GM21381 (cell line): ENCODE results near the gene GLIS1.

ENCODE experiments used
- ATAC-seq: cut with Tn5 transposase; IDR thresholded peaks from one replicate; pipeline ENCODE4 v1.9.1; 2021; ENCODE audit warnings: mild to moderate bottlenecking, moderate library complexity; ENCODE audit not compliant: unreplicated experiment

Gene GLIS1

DNA sequence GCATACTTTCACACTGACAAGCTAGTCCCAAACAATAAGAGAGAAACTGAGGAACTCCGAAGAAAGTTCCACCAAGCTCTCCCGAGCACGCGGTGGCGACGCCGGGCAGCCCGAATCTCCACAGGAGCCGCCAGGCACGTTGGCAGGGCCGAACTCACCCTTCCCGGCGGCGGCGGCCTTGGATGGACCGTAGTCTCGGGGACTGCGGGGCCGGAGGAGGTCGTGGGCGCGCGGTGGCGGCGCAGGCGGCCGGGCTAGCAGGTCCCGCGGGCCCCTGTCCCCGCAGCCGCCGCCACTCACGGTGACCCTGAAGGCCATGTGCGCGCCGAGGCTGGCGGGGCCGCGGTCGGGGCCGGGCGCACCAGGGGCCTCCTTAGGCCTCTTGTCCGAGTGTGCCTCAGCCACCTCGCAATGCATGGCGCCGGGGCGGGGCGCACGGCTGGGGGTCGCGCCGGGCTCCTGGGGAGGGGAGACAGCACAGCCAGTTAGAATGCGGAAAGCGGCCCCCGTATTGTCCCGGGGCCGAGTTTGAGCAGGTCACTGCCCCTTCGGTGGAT is 1.2 kb downstream of the GLIS1 start:
- ATAC-seq = no peak

DNA sequence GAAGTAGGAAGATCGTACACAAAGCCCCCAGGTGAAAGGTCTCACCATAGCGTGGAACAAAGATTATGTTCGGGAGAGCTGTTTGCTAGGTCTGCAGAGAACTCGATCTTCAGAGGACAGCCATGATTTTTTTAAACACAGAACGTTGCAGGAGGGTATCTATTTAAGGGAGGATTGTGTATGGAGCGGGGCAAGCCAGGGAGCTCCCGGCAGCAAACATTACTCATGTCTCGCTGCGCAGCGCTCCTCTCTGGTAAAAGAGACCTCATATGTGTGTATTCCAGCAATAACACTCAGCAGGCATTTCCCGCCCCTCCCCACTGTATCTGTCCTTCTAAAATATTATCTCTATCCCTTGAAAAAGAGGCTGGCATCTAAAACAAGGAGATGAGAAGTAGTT is 2.7 kb downstream of the GLIS1 start:
- ATAC-seq = no peak

- ATAC-seq = no peak
Observed at GRCh38 chr1:53735681-53736080, 3.3 kb downstream of the GLIS1 start.

- ATAC-seq = no peak
Observed at GRCh38 chr1:53735261-53735660, 3.7 kb downstream of the GLIS1 start.

- ATAC-seq = no peak
Observed at GRCh38 chr1:53734650-53735211, 4.2 kb downstream of the GLIS1 start.

DNA sequence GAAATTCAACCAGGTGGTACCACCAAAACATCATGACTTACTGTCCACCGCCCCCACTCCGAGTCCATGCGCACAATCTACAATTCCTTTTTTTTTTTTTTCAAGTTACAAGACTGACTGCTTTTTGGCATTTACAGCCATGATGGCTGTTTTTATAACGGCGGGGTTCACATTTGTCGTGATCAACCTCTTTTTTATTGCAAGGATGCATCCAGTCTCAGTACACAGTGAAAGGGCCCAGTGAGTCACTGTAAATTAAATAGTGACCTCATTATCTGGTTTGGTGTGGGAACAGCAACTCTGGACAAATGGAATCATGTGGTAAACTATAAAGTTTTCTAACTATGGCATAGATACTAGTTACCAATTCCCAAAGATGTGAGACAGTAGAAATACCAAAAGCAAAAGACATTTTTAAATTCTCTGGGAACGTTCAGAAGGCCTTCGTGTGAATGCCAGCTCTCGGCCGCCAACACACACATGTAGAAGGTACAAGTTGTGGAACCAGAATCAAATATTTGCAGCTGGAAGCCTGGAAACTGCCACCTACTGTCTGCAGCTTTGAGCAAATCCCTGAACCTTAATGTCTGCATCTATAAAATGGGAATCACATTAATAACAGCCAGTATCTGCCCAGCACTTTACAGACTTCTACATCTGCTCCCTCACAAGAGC is 4.9 kb downstream of the GLIS1 start:
- no peak for ATAC-seq

GRCh38 chr1:53733447-53733931 is 5.5 kb downstream of the GLIS1 start:
- ATAC-seq = no peak

GRCh38 chr1:53732912-53733317 is 6.0 kb downstream of the GLIS1 start:
- no peak for ATAC-seq

DNA sequence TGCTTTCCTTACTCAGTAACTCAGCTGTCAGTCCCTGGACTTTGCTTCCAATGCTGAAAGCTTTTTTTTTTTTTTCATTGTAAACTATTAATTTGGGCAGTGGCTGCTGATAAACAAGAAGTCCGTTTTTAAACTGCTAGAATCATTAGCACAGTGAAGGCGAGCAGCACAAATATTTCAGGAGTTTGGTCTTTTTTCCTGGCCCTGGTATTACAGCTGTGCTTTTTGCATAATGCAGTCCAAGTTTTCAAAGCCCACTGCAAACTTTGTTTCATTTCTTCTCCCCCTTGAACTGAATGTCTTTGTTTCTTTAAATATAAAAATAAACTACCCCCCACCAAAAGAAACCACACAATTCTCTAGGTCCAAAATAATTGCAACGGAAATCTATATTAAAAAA is 6.6 kb downstream of the GLIS1 start:
- ATAC-seq = no peak

DNA sequence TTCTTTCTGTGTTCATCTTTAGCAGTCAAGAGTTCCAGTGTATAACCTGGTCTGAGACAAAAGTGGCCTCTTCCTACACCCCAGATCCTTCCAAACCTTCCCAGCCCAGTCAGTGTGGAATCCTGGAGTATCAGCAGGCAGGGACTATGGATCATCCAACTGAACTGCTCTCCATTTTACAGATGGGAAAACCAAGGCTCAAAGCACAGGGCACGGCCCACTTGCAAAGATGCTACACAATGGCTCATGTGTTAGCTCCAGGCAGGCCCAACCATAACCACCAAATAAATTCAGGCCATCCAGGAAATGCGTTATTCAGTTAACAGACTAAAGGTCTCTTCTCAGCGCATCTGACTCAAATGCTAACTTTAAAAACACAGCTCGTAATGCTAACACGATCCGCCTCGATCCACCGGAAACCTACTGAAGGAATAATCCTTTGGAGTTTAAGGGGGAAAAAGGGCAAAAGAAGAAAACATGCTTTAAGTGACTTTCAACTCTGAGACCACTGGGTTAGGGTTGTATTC is 7.1 kb downstream of the GLIS1 start:
- no peak for ATAC-seq

GRCh38 chr1:53731043-53731600 is 7.8 kb downstream of the GLIS1 start:
- no peak for ATAC-seq

GRCh38 chr1:53730224-53730865 is 8.6 kb downstream of the GLIS1 start:
- no peak for ATAC-seq

DNA sequence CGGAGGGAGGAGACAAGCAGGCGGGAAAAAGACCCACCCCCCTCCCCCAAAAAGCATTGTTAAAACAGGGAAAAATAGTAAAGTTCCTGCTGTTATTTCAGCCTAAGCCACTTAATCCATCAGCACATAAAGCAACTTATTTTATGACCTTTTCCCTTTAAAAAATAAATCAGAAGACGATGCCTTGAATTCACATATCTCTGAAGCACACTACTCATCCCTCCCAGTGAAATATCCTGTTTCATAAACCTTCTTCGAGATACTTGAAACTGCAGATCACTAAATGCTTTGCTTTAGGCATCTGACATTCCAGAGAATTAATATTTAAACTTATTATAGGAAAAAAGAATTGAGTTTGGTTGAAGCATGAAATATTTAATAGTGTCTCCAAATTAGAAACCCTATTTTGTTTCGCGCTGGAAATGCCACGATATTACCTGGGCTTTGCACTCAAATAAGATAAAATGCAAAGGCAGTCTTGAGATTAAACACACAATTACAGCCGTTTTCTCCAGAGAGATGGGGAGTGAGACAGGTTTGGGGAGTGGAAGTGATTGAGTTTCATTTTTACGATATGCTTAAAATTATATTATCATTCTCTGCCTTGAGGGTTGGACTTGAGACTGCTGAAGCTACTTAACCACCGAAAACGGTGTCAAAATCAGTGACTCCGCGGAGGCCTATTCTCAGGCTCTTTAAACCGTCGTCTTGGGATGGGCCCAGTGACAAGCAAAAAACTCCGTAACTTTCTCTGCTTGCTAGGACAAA is 9.3 kb downstream of the GLIS1 start:
- ATAC-seq = no peak

GRCh38 chr1:53728702-53729455 is 10.1 kb downstream of the GLIS1 start:
- no peak for ATAC-seq

GRCh38 chr1:53728196-53728595 is 10.8 kb downstream of the GLIS1 start:
- no peak for ATAC-seq

GRCh38 chr1:53727461-53728092 is 11.4 kb downstream of the GLIS1 start:
- ATAC-seq = no peak

DNA sequence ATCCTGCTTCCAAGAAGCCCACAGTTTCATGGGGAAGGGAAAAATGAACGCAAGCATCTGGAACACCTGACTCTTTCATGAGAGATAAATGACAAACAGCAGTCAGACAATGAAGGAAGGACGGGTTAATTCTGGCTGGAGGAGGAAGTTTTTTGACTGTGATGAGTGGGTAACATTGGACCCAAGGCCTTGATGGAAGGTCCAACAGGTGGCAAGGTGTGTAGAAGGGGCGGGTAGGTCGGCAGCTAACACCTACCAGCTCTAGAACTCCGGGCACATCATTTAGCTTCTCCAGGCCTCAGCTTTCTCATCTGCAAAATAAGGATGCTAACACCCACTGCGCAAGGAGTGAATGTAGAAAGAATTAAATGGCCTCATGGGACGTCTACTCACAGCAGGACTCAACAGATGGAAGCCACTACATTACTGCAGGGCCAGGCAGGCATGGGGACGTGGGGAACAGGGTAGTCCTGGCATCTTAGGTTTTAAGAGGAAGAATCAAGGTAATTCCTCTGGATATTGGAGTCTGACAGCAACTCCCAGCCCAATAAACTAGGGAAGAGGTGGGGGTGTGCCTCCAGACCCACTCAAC is 12.9 kb downstream of the GLIS1 start:
- ATAC-seq = no peak

- no peak for ATAC-seq
Observed at GRCh38 chr1:53725238-53725689, 13.7 kb downstream of the GLIS1 start.

GRCh38 chr1:53722025-53722424 is 16.9 kb downstream of the GLIS1 start:
- no peak for ATAC-seq
